K562 (cell line): ENCODE results near the gene GASK1A. TPM values are rescaled to one million over a fixed set of nuclear protein-coding genes. Genes with fewer than 3 reads are reported as not detected.
A peak's percentile ranks its signal among the peaks of the same experiment; 100 is the strongest.

Experiments used
- TAL1 ChIP-seq: fragments of 450-650 bp; IDR thresholded peaks from 2 replicates; pipeline ENCODE4 v1.6.1; 2016; ENCODE audit warnings: mild to moderate bottlenecking
- TFAP4 ChIP-seq: sonication (generic); formaldehyde crosslinking; IDR thresholded peaks from 2 replicates; pipeline ENCODE4 v1.8.0; 2022; ENCODE audit warnings: missing genetic modification reagents, mild to moderate bottlenecking, moderate library complexity, borderline replicate concordance
- polyA plus RNA-seq, 8 experiments: library from polyadenylated mRNA; depleted of rRNA in 4 of 8; stranded (reverse) in 5 of 8; unstranded in 3 of 8; fragments of >200 nt; fragmentation: Nextera tagmentation in 2 of 8; fragmentation: Illumina TruSeq in 1 of 8; extraction: Ambion mirVana in 2 of 8; extraction: Trizol in 1 of 8; gene quantifications; 2 replicates each; pipeline versions ENCODE4 v1.2.1 to v1.2.3, GENCODE V29; 2011 to 2014; ENCODE audit warnings: inconsistent platforms in 1 of 8, missing spikeins in 1 of 8
- total RNA-seq, 7 experiments: library from RNA; depleted of rRNA in 6 of 7; stranded (reverse); fragments of >200 nt in 6 of 7; fragmentation: Illumina TruSeq in 2 of 7; extraction: Trizol in 2 of 7; gene quantifications; 2 replicates each; pipeline versions ENCODE4 v1.2.1 to v1.2.3, GENCODE V29; 2011 to 2021; ENCODE audit warnings: low replicate concordance in 1 of 7
- TF ChIP-seq, protein P1 (sequence below): sonication (generic); formaldehyde crosslinking; IDR thresholded peaks from 2 replicates; pipeline ENCODE4 v1.8.1; 2023; ENCODE audit warnings: mild to moderate bottlenecking, missing genetic modification reagents

Gene GASK1A
- total and polyA plus RNA-seq, 9 of the 15 experiments (the other 6 are each of a cell fraction or from before 2014, with no cell fraction given) = 0.04 to 0.11 (median 0.05) TPM; not detected in 5

- TF ChIP-seq TFAP4 (CRISPR knock-in tag) (peak; percentile 11; the same call in 1 of the 2 replicates), TAL1 (peak; percentile 34; the same call in 1 of the 2 replicates)
- TF ChIP-seq, protein P1, sequence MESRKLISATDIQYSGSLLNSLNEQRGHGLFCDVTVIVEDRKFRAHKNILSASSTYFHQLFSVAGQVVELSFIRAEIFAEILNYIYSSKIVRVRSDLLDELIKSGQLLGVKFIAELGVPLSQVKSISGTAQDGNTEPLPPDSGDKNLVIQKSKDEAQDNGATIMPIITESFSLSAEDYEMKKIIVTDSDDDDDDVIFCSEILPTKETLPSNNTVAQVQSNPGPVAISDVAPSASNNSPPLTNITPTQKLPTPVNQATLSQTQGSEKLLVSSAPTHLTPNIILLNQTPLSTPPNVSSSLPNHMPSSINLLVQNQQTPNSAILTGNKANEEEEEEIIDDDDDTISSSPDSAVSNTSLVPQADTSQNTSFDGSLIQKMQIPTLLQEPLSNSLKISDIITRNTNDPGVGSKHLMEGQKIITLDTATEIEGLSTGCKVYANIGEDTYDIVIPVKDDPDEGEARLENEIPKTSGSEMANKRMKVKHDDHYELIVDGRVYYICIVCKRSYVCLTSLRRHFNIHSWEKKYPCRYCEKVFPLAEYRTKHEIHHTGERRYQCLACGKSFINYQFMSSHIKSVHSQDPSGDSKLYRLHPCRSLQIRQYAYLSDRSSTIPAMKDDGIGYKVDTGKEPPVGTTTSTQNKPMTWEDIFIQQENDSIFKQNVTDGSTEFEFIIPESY (CRISPR knock-in tag) = no peak
- TF ChIP-seq, all 486 proteins: peak for 7
Observed at GRCh38 chr3:43104660-43105595, 125.8 kb downstream of the GASK1A start (continued).
